WTC11 (cell line): ENCODE data around the gene STYK1. TPM values are rescaled to one million over a fixed set of nuclear protein-coding genes. Genes with fewer than 3 reads are reported as not detected.

Experiments used
- ATAC-seq: fragments of 200-7000 bp; cut with Tn5 transposase; 2 replicates; pipeline ENCODE4 v1.10.0; 2021; ENCODE audit warnings: mild to moderate bottlenecking, moderate library complexity
- CTCF ChIA-PET: fragments of 300-600 bp; sonication (Branson Sonifier 250); formaldehyde crosslinking; loops from one replicate; lab custom pipeline; 2021; ENCODE audit warnings: antibody characterized with exemption; lab: Charles Lee
- POLR2A ChIA-PET: fragments of 350-600 bp; sonication (Branson Sonifier 250); formaldehyde crosslinking; loops from one replicate; lab custom pipeline; 2021; ENCODE audit warnings: antibody characterized with exemption; lab: Charles Lee
- DNase-seq: peaks from one replicate; pipeline ENCODE4 v3.0.0; 2021; ENCODE audit warnings: low spot score
- H3K27ac Mint-ChIP-seq: 2 replicates; pipeline ENCODE4 v1.8.0; 2021; ENCODE audit warnings: mixed read lengths
- H3K27me3 Mint-ChIP-seq: 2 replicates; pipeline ENCODE4 v1.8.0; 2021; ENCODE audit warnings: low read depth, mild to moderate bottlenecking, moderate library complexity, mixed read lengths
- H3K36me3 Mint-ChIP-seq: 2 replicates; pipeline ENCODE4 v1.8.0; 2021; ENCODE audit warnings: mixed read lengths
- H3K4me1 Mint-ChIP-seq: 2 replicates; pipeline ENCODE4 v1.8.0; 2022; ENCODE audit warnings: mixed read lengths
- H3K4me3 Mint-ChIP-seq: 2 replicates; pipeline ENCODE4 v1.8.0; 2021; ENCODE audit warnings: mild to moderate bottlenecking, moderate library complexity, mixed read lengths
- H3K9me3 Mint-ChIP-seq: 2 replicates; pipeline ENCODE4 v1.8.0; 2021; ENCODE audit warnings: mixed read lengths
- CBFB ChIP-seq: sonication (generic); formaldehyde crosslinking; IDR thresholded peaks from 2 replicates; pipeline ENCODE4 v1.8.1; 2022; ENCODE audit warnings: mild to moderate bottlenecking, low read depth, missing genetic modification reagents
- GABPB1 ChIP-seq: sonication (generic); formaldehyde crosslinking; IDR thresholded peaks from 2 replicates; pipeline ENCODE4 v1.8.1; 2023; ENCODE audit warnings: mild to moderate bottlenecking, missing genetic modification reagents
- KAT7 ChIP-seq: sonication (generic); formaldehyde crosslinking; IDR thresholded peaks from 2 replicates; pipeline ENCODE4 v1.8.1; 2023; ENCODE audit warnings: missing genetic modification reagents, mild to moderate bottlenecking, borderline replicate concordance
- NFYB ChIP-seq: sonication (generic); formaldehyde crosslinking; conservative IDR thresholded peaks from 2 replicates; pipeline ENCODE4 v1.8.0; 2022; ENCODE audit warnings: low read depth, missing genetic modification reagents
- NR1H2 ChIP-seq: sonication (generic); formaldehyde crosslinking; IDR thresholded peaks from 2 replicates; pipeline ENCODE4 v1.9.0; 2021; ENCODE audit warnings: mild to moderate bottlenecking, moderate library complexity, missing genetic modification reagents
- PRRX2 ChIP-seq: fragments of 250-450 bp; sonication (Bioruptor Pico); IDR thresholded peaks from 2 replicates; pipeline ENCODE4 v1.8.0; 2021; ENCODE audit warnings: mild to moderate bottlenecking
- TP53 ChIP-seq: sonication (generic); formaldehyde crosslinking; IDR thresholded peaks from 2 replicates; pipeline ENCODE4 v1.8.1; 2023; ENCODE audit warnings: mild to moderate bottlenecking, missing genetic modification reagents
- ZNF138 ChIP-seq: sonication (generic); formaldehyde crosslinking; conservative IDR thresholded peaks from 2 replicates; pipeline ENCODE4 v1.8.1; 2022; ENCODE audit warnings: mild to moderate bottlenecking, moderate library complexity, missing genetic modification reagents
- ZNF219 ChIP-seq: sonication (generic); formaldehyde crosslinking; IDR thresholded peaks from 2 replicates; pipeline ENCODE4 v1.8.0; 2023; ENCODE audit warnings: missing genetic modification reagents, mild to moderate bottlenecking, borderline replicate concordance
- ZNF416 ChIP-seq: fragments of 250-450 bp; sonication (Bioruptor Pico); IDR thresholded peaks from 2 replicates; pipeline ENCODE4 v1.9.0; 2021; ENCODE audit warnings: mild to moderate bottlenecking, inconsistent platforms
- ZNF423 ChIP-seq: fragments of 250-450 bp; sonication (Bioruptor Pico); IDR thresholded peaks from 2 replicates; pipeline ENCODE4 v2.1.2; 2022; ENCODE audit warnings: mild to moderate bottlenecking, moderate library complexity
- total RNA-seq: library from RNA; stranded (reverse); gene quantifications from 3 replicates; pipeline ENCODE4 v1.2.3, GENCODE V29; 2021
- TF ChIP-seq, protein P1 (sequence below): sonication (generic); formaldehyde crosslinking; IDR thresholded peaks from 2 replicates; pipeline ENCODE4 v1.8.1; 2022; ENCODE audit warnings: missing genetic modification reagents, borderline replicate concordance
- TF ChIP-seq, protein P2 (sequence below): sonication (generic); formaldehyde crosslinking; IDR thresholded peaks from 2 replicates; pipeline ENCODE4 v1.8.1; 2023; ENCODE audit warnings: mild to moderate bottlenecking, missing genetic modification reagents, moderate library complexity
- TF ChIP-seq, protein P3 (sequence below): sonication (generic); formaldehyde crosslinking; IDR thresholded peaks from 2 replicates; pipeline ENCODE4 v1.8.0; 2022; ENCODE audit warnings: mild to moderate bottlenecking, missing genetic modification reagents
- TF ChIP-seq, protein P4 (sequence below): sonication (generic); formaldehyde crosslinking; IDR thresholded peaks from 2 replicates; pipeline ENCODE4 v1.8.0; 2022; ENCODE audit warnings: mild to moderate bottlenecking, missing genetic modification reagents
- TF ChIP-seq, protein P5 (sequence below): sonication (generic); formaldehyde crosslinking; IDR thresholded peaks from 2 replicates; pipeline ENCODE4 v1.8.1; 2023; ENCODE audit warnings: mild to moderate bottlenecking, moderate library complexity, missing genetic modification reagents
- TF ChIP-seq, protein P6 (sequence below): sonication (generic); formaldehyde crosslinking; IDR thresholded peaks from 2 replicates; pipeline ENCODE4 v1.8.1; 2023; ENCODE audit warnings: mild to moderate bottlenecking, missing genetic modification reagents, moderate library complexity

STYK1 gene
- total RNA-seq, 1 experiment from 2014 or later: 1.6 TPM

DNA sequence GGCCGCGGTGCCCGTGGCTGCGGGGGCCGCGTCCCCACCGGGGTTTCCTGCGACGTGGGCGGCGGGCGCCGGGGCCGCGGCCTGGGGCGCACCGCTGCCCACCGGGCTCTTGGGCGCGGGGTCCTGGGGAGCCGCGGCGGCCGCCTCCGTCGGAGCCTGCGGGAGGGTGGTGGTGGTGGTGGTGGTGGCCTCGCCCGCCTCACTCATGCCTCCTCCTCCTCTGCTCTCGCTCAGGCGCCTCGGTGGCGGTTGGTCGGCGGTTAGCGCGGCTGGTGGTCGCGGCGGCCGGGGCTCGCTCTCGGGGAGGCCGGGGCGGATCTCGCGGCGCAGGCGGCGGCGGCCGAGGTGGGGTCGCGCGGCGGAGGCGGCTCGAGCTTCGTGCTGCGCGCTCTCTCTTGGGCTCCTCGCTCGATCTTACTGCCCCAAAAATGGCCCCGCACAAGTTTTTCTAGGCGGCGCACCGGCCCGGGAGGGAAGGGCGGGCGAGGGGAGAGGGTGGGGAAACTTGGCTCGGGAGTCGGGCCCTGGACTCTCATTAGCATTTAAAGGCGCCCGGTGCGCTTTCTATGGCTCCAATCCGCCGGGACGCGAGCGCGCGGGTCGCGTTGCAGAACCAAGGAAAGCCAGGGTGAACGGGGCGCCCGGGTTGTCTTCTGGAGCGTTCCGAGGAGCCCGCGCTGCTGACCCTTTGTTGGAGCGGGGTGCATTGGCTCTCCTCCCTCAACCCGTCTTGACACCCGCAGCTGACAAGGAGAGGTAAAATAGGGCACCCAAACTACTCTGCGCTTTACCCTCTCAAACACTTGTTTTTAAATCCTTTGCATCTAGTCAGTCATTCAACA lies 49.3 kb upstream of the STYK1 start, which contains the start of gene YBX3 (continued):
- TF ChIP-seq, protein P1, sequence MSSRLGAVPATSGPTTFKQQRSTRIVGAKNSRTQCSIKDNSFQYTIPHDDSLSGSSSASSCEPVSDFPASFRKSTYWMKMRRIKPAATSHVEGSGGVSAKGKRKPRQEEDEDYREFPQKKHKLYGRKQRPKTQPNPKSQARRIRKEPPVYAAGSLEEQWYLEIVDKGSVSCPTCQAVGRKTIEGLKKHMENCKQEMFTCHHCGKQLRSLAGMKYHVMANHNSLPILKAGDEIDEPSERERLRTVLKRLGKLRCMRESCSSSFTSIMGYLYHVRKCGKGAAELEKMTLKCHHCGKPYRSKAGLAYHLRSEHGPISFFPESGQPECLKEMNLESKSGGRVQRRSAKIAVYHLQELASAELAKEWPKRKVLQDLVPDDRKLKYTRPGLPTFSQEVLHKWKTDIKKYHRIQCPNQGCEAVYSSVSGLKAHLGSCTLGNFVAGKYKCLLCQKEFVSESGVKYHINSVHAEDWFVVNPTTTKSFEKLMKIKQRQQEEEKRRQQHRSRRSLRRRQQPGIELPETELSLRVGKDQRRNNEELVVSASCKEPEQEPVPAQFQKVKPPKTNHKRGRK (CRISPR knock-in tag): no peak
- no peak for TF ChIP-seq ZNF219 (CRISPR knock-in tag)
- no peak for TF ChIP-seq PRRX2 (CRISPR knock-in tag)
- 0 out of 2 replicates have a peak, but pooled peaks have one; percentile 68 for TF ChIP-seq TP53 (CRISPR knock-in tag)
- TF ChIP-seq, protein P2, sequence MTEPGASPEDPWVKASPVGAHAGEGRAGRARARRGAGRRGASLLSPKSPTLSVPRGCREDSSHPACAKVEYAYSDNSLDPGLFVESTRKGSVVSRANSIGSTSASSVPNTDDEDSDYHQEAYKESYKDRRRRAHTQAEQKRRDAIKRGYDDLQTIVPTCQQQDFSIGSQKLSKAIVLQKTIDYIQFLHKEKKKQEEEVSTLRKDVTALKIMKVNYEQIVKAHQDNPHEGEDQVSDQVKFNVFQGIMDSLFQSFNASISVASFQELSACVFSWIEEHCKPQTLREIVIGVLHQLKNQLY (CRISPR knock-in tag): no peak
- TF ChIP-seq ZNF423 (CRISPR knock-in tag): no peak
- no peak for TF ChIP-seq ZNF416 (CRISPR knock-in tag)

DNA sequence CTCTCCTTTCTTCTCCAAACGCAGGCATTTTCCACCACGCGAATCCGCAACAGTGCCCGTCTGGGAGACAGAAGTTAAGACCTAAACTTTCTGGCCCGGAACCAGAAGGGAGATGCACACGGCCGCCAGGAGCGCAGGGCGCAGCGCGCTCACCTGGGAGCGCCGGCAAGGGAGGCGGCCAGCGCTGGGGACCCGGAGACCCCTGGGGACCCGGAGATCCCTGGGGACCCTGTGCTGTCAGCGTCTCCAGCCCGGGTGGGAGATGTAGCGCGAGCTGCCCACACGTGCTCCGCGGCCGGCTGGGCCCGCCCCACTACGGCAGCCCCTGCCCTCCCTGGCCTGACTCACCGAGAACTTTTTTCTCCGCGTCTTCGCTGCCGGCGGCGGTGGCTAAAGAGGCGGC lies 48.7 kb upstream of the STYK1 start:
- Mint-ChIP-seq H3K27me3 (peaks cover 13% of the 10 kb centered on the region), H3K36me3 (0 out of 2 replicates have a peak, but pooled peaks cover 2% of the 10 kb centered on the region), H3K4me1 (peaks cover 51% of the 10 kb centered on the region), H3K27ac (peak overlapping the region; percentile 55), H3K4me3 (peak overlapping the region; percentile 97), H3K9me3 (no peaks in the 10 kb centered on the region)
- POLR2A ChIA-PET: interaction anchor here (0.6 to 1.0 kb wide), 2 partner anchors 30 to 448 kb away, joined by 3 read pairs; partner anchors contain the start of gene SMIM10L1
- CTCF ChIA-PET: interaction anchor here (1.8 kb wide), 1 partner anchor 27 kb away, joined by 12 read pairs; no protein-coding TSS in a partner anchor
- ATAC-seq (peak; percentile 11), DNase-seq (no peak)
- TF ChIP-seq KAT7 (CRISPR knock-in tag) (peak; percentile 23; the same call in 1 of the 2 replicates), NFYB (CRISPR knock-in tag) (no peak), ZNF423 (CRISPR knock-in tag) (no peak), ZNF219 (CRISPR knock-in tag) (0 out of 2 replicates have a peak, but pooled peaks have one; percentile 15), GABPB1 (CRISPR knock-in tag) (no peak), ZNF416 (CRISPR knock-in tag) (no peak), ZNF138 (CRISPR knock-in tag) (no peak), CBFB (no peak), NR1H2 (CRISPR knock-in tag) (no peak)
- TF ChIP-seq, protein P3, sequence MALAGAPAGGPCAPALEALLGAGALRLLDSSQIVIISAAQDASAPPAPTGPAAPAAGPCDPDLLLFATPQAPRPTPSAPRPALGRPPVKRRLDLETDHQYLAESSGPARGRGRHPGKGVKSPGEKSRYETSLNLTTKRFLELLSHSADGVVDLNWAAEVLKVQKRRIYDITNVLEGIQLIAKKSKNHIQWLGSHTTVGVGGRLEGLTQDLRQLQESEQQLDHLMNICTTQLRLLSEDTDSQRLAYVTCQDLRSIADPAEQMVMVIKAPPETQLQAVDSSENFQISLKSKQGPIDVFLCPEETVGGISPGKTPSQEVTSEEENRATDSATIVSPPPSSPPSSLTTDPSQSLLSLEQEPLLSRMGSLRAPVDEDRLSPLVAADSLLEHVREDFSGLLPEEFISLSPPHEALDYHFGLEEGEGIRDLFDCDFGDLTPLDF: no peak
- TF ChIP-seq, protein P4, sequence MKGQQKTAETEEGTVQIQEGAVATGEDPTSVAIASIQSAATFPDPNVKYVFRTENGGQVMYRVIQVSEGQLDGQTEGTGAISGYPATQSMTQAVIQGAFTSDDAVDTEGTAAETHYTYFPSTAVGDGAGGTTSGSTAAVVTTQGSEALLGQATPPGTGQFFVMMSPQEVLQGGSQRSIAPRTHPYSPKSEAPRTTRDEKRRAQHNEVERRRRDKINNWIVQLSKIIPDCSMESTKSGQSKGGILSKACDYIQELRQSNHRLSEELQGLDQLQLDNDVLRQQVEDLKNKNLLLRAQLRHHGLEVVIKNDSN: 0 out of 2 replicates have a peak, but pooled peaks have one; percentile 4
- TF ChIP-seq, protein P5, sequence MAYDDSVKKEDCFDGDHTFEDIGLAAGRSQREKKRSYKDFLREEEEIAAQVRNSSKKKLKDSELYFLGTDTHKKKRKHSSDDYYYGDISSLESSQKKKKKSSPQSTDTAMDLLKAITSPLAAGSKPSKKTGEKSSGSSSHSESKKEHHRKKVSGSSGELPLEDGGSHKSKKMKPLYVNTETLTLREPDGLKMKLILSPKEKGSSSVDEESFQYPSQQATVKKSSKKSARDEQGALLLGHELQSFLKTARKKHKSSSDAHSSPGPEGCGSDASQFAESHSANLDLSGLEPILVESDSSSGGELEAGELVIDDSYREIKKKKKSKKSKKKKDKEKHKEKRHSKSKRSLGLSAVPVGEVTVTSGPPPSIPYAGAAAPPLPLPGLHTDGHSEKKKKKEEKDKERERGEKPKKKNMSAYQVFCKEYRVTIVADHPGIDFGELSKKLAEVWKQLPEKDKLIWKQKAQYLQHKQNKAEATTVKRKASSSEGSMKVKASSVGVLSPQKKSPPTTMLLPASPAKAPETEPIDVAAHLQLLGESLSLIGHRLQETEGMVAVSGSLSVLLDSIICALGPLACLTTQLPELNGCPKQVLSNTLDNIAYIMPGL (CRISPR knock-in tag): peak; percentile 65; the same call in 1 of the 2 replicates
- TF ChIP-seq, protein P6, sequence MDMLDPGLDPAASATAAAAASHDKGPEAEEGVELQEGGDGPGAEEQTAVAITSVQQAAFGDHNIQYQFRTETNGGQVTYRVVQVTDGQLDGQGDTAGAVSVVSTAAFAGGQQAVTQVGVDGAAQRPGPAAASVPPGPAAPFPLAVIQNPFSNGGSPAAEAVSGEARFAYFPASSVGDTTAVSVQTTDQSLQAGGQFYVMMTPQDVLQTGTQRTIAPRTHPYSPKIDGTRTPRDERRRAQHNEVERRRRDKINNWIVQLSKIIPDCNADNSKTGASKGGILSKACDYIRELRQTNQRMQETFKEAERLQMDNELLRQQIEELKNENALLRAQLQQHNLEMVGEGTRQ (CRISPR knock-in tag): no peak
